HG02973 (cell line): ENCODE results near the gene MEOX2.

Source experiments
- ATAC-seq: cut with Tn5 transposase; IDR thresholded peaks from one replicate; pipeline ENCODE4 v1.9.1; 2021; ENCODE audit warnings: moderate library complexity; ENCODE audit not compliant: unreplicated experiment

The MEOX2 gene

GRCh38 chr7:15681631-15682030 lies 4.9 kb downstream of the MEOX2 start:
- no peak for ATAC-seq

GRCh38 chr7:15681186-15681585 lies 5.3 kb downstream of the MEOX2 start:
- ATAC-seq = no peak

- no peak for ATAC-seq
Measured at GRCh38 chr7:15680446-15680845, 6.0 kb downstream of the MEOX2 start.

GRCh38 chr7:15679306-15679705 lies 7.2 kb downstream of the MEOX2 start:
- no peak for ATAC-seq

GRCh38 chr7:15678653-15679052 lies 7.8 kb downstream of the MEOX2 start:
- ATAC-seq = no peak

DNA sequence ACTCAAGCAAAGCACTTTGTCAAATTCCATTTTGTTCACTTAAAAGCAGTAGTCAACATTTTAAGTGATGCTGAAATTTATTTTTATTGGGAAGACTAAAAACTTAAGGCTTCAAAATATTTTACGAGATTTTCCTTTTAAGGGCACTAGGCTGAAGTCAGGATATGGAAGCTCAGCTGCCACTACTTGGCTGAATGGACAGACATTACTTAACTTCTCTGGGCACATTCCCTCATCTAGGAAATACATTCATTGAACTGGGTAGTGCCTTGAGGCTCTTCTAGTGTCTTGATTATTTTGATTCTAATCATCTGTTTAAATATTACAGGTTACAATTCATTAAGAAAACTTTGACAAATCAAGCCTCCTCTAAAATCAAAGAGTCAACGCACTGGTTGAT lies 11.1 kb downstream of the MEOX2 start:
- ATAC-seq = no peak

GRCh38 chr7:15674586-15674985 lies 11.9 kb downstream of the MEOX2 start:
- ATAC-seq = no peak

GRCh38 chr7:15669443-15670090 lies 16.9 kb downstream of the MEOX2 start:
- no peak for ATAC-seq

GRCh38 chr7:15667991-15668390 lies 18.5 kb downstream of the MEOX2 start:
- ATAC-seq = no peak

DNA sequence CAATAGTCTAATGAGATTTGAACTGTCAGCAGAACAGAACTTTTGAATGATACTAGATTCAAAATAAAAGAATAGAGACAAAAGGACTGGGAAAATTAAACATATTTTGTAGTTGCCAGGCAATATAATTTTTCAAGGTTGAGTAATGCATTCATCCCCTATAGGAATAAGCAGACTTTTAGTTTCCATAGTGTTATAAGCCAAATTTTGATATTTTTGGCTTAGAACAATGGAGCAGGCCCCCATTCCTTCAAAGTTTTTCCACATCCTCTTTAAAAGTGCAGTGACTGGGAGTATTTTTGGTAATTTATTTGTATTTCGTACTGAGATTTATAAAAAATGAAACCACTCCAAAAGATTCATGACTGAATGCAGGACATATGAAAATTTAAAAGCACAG lies 24.0 kb downstream of the MEOX2 start:
- ATAC-seq = no peak

GRCh38 chr7:15658247-15658646 lies 28.2 kb downstream of the MEOX2 start:
- ATAC-seq = no peak

DNA sequence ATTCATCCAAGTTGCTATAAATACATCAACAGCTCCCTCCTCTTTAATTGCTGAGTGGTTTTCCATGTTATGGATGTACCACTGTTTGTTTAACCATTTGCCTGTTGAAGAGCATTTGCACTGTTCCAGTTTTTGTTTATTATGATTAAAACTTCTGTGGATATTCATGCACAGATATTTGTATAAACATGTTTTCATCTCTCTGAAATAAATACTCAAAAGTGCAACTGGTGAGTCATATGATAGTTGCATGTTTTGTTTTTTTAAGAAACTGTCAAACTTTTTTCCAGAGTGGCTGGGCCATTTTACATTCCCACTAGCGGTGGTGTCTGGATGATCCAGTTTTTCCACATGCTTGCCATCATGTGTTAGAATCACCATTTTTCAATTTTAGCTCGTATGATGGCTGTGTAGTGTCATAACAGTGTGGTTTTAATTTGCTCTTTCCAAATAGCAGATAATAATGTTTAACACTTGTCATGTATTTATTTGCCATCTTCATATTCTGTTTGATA lies 33.6 kb downstream of the MEOX2 start:
- ATAC-seq = no peak

GRCh38 chr7:15651693-15652092 lies 34.8 kb downstream of the MEOX2 start:
- no peak for ATAC-seq

- ATAC-seq = no peak
Measured at GRCh38 chr7:15650787-15651186, 35.7 kb downstream of the MEOX2 start.

GRCh38 chr7:15648461-15648961 lies 38.0 kb downstream of the MEOX2 start:
- ATAC-seq = no peak

GRCh38 chr7:15647309-15647708 lies 39.2 kb downstream of the MEOX2 start:
- no peak for ATAC-seq

DNA sequence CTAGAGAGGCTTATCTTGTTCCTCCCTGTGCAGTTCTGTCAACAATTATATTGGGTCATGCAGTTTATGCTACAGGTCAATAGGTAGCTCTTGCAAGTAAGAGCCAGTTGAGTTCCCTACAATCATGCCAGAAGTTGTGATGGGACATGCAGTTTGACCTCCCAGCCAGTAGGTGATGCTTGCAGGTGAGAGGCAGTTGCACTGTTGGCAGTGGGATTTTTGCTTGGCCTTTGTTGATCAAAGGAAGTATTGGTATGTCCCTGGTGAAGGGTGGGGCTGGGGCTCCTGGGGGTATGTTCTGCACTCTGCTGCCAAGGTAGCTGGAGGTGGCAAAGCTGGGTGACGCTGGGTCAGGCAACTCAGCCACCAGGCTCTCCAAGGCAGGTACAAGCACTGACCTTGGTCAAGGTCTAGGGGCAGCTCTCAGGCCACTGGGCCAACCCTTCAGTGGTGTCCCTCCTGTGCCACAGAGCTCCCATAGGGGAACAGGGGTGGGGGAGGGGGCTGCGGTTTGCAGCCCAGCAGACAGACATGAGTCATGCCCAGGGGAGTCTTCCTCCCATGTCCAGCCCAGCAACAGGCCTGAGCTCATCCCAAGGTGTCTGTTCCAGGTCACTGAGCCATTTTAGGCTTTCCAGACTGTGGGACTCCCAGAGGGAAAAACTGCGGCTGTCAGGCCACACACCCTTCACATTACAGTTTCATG lies 43.3 kb downstream of the MEOX2 start:
- ATAC-seq = no peak

GRCh38 chr7:15628876-15629275 lies 57.6 kb downstream of the MEOX2 start:
- ATAC-seq = no peak

DNA sequence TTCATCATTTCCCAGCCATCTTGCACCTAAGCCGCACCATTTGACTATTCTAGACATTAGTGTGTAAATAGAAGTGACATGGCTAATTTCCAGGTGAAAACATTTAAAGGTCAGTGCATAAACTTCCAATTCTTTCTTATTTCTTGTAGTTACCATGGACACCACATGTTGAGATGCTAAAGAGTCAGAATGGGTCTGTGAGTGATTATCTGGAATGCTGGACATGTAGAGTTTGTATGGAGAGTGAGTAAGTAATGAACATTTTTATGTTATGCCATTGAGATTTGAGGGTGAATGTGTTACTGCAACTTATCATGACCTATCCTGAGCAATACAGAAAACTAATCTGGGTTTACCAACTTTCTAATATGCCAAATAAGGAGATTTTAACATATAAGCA lies 60.4 kb downstream of the MEOX2 start:
- ATAC-seq = no peak

- no peak for ATAC-seq
Measured at GRCh38 chr7:15625466-15625865, 61.0 kb downstream of the MEOX2 start.

- no peak for ATAC-seq
Measured at GRCh38 chr7:15621468-15621867, 65.0 kb downstream of the MEOX2 start.

DNA sequence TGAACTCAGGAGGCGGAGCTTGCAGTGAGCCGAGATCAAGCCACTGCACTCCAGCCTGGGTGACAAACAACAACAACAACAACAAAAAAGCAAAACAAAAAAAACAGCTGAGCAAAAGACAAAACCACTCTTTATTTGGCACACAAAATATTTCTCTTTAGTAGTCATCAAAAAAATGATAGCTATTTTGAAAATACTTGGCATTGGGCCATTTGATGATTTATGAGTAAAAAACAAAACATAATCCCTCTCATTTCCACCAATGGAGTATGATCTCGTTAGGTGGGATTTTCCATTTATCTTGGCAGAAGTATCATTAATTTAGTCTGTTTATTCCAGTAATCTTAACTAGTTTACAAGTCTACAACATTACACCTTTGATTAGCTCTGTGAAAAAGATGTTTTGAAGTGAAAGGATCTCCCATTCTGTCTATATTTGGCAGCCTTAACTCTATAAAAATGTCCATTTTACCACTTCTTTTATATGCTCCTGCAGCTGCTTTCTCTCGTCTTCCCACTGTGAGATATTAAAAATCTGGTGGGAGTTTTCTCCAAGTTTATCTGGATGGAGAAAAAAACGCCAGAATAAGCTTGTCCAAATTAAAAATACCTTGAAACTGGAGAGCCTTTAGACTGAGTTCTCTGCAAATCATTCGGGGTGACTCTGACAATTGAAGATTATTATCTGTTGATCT lies 65.8 kb downstream of the MEOX2 start:
- no peak for ATAC-seq
